Epithelial cell of alveolus of lung (primary cell): ENCODE measurements around the gene OR51E1. TPM values are rescaled to one million over a fixed set of nuclear protein-coding genes. Genes with fewer than 3 reads are reported as not detected.

ENCODE experiments used
- total RNA-seq: library from RNA; depleted of rRNA; stranded (reverse); fragments of >200 nt; gene quantifications from 2 replicates; pipeline ENCODE4 v1.2.1, GENCODE V29; 2015

The OR51E1 gene, protein sequence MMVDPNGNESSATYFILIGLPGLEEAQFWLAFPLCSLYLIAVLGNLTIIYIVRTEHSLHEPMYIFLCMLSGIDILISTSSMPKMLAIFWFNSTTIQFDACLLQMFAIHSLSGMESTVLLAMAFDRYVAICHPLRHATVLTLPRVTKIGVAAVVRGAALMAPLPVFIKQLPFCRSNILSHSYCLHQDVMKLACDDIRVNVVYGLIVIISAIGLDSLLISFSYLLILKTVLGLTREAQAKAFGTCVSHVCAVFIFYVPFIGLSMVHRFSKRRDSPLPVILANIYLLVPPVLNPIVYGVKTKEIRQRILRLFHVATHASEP
- not detected in 2 replicates for total RNA-seq

DNA sequence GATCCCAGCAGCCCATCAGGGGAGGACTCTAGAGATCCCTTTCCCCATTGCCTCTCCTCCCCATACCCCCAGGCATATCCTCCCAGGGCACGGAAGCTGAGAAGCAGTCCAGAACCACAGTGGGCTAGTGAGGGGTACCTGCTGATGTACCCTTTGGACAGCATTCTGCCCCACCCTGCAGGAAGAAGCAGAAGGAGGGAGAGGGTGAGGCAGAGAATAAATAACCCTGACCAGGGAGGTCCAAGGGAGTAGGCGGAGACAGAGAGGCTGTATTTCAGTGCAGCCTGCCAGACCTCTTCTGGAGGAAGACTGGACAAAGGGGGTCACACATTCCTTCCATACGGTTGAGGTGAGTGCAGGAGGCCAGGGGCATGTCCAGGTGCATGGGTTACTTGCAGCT, at the start of gene OR51E1:
TSS of gene OR51E1 (plus strand) at position 301 of the 400 bp plus-strand sequence. CDS start 8,545 bp downstream, outside the sequence.

DNA sequence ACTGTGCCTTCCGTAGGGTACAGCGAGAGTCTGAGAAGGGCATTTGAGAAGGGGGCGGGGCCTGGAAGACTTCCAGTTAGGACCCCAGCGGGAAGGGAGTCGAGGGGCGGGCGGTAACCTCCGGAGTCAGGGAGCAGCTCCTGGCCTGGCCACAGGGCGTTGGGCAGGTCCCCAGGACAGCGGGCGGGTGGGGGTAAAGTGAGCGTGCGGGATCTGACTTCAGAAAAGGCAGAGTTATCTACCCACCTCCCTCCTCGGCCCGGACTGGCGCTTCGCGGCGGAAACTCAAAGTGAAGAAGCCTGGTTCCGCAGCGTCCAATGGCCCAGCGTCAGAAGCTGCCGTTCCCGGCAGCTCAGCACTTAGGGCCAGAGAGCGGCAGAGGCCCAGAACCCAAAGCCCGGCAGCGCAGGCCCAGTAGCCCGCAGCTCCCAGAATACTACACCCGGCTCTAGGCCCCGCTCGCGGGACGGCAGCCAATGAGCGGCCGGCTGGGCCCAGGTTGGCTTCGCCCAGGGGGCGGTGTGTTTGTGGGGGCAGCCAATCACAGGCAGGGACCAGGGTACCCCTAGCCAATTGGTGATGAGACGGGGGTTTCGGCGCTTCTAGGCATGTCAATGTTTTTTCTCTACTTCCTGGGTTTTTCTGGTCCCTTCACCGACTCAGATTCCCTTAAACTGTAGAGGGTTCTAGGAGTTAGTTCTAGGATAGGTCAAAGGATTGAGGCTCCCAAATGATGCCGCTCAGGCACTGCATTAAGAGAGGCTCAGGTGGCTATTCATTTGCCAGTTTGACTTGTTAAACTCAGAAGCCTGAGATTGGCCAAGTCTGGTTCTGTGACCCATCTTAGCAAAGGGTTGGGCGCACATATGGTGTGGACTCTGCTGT, 35.8 kb upstream of the OR51E1 start, which contains the start of gene TRIM68:
TSS of gene TRIM68 (minus strand) at position 451 of the 886 bp plus-strand sequence. CDS start 2,727 bp downstream, outside the sequence.

DNA sequence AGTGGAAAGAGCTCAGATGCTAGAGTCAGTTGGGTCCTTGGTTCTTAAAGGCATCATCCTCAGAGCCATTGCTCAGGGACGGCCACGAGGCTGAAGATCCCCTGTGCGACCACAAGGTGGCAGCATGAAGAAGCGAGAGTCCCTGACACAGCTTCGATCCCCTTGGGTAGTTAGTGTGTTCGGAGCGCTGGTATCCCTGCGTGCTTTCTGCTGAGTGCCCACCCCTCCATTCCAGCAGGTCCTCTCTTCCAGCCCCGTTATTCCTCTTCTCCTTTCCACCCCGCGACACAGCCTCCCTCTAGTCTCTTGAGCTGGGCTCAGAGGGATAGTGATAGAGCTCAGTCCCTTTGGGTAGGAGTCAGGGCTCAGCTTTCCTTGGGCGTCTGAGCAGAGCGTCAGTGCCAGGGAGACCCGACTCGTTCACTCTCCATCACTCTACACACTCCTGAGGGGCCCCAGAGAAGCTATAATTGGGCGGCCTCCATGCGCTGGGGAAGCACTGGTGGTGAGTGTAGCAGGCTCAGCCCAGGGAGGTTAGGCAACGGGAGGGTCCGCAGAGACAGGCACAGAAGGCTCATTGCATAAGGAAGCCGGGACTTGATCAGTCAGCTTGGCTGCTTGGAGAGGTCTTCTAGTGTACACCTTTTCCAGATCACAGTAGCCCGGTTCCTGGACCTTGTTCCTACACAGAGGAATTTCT, 6.7 kb upstream of the OR51E1 start, which contains the start of gene OR51D1:
TSS of gene OR51D1 (plus strand) at position 516 of the 700 bp plus-strand sequence. CDS start 2,314 bp downstream, outside the sequence.

DNA sequence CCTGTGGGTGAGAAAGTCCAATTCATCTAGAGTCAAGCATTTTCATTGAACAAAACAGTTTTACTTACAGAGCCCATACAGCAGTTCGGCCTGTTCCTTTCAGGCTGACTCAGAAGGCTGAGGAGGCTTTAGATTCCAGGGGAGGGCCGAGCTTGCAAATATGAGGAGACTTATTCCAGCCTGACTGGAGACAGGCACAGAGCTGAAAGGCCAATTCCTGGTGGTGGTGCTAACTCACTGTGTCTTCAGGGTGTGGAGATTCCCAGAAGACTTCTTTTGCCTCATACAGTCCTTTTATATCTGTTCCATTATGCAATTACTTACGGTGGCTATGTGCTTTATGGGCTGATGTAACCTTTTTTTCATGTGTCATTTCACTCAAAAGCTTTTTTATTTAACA, 53.8 kb downstream of the OR51E1 start, which contains the start of gene OR51E2:
TSS of gene OR51E2 (minus strand) at position 269 of the 400 bp plus-strand sequence. CDS start 15,142 bp downstream, outside the sequence.

DNA sequence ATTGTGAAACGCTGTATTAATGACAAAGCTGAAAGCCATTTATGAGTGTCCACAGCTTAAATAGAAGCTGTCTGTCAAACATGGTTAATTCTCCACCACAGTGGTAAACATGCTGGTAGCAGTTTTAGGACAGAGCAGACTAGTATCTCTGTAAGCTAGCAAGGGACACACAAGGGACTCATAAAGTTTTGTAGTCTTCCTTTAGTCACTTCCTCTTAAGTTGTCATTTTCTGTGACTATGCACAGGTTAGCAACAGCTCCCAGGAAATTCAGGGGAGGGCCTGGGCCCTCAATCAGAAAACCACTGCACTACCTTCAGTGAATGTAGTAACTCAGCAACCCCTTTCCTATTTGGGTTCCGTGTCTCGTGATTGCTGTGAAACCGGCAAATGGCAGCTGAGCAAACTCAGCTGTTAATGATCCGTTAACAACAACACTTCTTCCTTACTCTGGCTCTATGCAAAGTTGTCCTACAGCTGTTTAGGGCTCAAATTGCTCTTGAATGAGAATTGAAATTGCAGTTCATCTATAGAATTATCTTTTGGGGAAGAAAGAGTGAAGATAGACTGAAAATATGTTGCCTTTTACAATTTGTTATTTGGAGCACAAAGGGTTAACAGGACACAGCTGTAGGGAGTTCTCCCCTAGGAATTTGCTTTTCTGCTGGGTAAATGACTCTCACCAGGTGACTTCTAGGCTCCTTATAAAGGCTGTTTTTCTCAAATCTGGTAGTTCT, 60.4 kb downstream of the OR51E1 start, which contains the start of gene MMP26:
TSS of gene MMP26 (plus strand) at position 731 of the 736 bp plus-strand sequence.

Other genes with a start within 250 kb of the OR51E1 start
- gene OR52K2, start 194.7 kb upstream of the OR51E1 start, total RNA-seq = not detected in 2 replicates
- not detected in 2 replicates for gene OR52K1, start 161.3 kb upstream of the OR51E1 start, total RNA-seq
- not detected in 2 replicates for gene OR52M1, start 98.8 kb upstream of the OR51E1 start, total RNA-seq
- not detected in 2 replicates for gene OR52I2, start 62.2 kb upstream of the OR51E1 start, total RNA-seq
- gene OR52I1, start 49.9 kb upstream of the OR51E1 start, total RNA-seq = not detected in 2 replicates
- 5.3 and 11.6 TPM in 2 replicates for gene TRIM68, start 35.8 kb upstream of the OR51E1 start, total RNA-seq
- gene OR51D1, start 6.5 kb upstream of the OR51E1 start, total RNA-seq = not detected in 2 replicates
- not detected in 2 replicates for gene OR51E2, start 53.9 kb downstream of the OR51E1 start, total RNA-seq
- gene MMP26, start 60.8 kb downstream of the OR51E1 start, total RNA-seq = not detected in 2 replicates
- gene OR51F1, start 126.0 kb downstream of the OR51E1 start, total RNA-seq = not detected in 2 replicates
- not detected in 2 replicates for gene OR52R1, start 160.4 kb downstream of the OR51E1 start, total RNA-seq
- not detected in 2 replicates for gene OR51F2, start 177.3 kb downstream of the OR51E1 start, total RNA-seq
- gene OR51S1, start 205.2 kb downstream of the OR51E1 start, total RNA-seq = not detected in 2 replicates
- not detected in 2 replicates for gene OR51T1, start 237.9 kb downstream of the OR51E1 start, total RNA-seq